GM19023 (cell line): ENCODE results near the gene PUM1.

Source experiments
- ATAC-seq: cut with Tn5 transposase; IDR thresholded peaks from one replicate; pipeline ENCODE4 v1.9.1; 2021; ENCODE audit warnings: mild to moderate bottlenecking, moderate library complexity; ENCODE audit not compliant: unreplicated experiment

The PUM1 gene

DNA sequence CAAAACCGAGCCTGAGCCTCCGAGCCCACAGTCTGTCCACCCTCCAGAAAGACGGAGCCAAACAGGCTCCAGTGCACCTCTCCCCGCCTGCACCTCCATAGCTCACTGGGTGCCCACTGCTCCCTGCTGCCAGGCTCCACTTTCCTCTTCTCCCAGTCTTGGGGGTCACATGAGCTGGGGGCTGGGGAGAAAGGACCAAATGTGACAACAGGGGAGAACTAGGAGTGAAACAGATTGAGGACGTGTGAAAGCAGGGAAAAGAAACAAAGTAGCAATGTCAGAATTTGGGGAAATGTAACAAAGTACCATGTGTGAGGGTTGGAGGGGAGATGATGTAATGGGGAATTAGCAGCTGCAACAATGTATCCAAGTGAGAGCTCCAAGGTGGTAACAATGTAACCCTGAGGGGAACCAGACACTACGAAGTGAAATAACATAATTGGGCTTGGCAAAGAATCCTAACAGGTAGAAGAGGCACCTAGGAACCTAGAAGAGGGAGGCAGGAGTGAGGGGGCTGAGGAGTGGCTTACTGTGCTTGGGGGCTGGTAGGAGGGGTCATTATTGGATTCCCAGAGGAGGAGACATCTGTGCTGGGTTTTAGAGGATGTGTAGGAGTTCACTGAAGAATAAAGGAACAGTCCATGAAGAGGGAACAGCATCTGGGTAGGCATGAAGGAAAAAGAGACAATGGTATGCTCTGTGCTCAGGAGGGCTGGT is 169.4 kb downstream of the PUM1 start:
- no peak for ATAC-seq

DNA sequence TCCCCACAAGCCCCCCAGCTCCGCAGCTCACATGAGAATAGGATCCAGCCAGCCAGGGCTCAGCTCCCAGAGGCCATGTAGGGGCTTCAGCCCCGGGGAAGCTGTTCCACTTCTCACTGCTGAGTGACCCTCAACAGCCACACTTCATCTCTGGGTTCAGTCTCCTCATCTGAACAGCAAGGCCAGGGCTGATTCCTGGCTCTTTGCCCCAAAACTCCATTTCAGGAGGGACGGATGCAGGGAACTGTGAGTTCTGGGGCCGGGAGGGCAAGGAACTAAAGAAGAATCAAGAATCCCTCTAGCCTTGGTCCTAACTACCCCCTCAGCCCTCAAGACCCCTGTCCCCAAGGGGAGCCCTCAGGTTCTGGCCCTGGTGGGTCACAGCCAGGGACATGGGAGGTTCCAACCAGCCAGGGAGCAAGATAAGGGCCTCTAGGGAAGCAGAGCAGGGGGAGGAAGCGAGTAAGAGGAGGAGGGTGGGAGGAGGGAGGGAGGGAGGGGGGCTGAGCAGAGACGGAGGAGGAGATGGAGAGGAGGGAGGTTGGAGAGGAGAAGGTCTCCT is 170.1 kb downstream of the PUM1 start:
- ATAC-seq, result no peak

DNA sequence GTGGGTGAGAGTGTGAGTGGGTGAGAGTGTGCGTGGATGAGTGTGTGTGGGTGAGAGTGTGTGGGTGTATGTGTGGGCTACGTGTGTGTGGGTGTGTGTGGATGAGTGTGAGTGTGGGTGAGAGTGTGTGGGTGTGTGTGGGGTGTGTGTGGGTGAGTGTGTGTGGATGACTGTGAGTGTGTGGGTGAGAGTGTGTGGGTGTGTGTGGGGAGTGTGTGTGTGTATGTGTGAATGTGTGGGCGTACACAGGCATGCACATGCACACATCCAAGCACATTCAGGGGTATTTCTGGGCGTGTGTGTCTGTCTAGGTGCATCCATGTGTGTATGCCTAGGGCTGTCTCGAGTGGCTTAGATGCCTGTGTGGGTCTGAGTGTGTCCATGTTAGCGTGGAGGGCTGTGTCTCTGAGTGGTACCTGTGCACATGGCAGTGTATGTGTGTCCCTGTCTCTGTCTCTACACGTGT is 171.0 kb downstream of the PUM1 start:
- no peak for ATAC-seq

- no peak for ATAC-seq
Observed at GRCh38 chr1:30893776-30894507, 171.6 kb downstream of the PUM1 start.

DNA sequence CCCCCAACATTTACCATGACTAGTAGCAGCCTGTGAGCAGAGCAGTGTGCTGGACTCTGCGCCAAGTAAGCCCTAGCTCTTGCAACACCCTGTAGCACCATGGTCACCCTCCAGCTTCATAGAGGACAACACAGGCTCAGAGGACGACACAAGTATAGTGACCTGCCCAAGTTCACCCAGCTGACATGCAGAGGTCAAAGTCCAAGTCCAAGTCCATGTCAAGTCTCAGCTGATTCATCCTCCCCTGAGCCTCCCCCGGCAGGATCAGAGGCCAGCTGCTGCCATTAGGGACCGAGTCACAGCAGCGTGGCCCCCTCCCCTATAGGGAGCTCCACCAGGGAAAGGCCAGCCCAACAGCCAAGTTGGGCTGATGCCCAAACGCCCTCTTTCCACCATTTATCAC is 172.8 kb downstream of the PUM1 start:
- no peak for ATAC-seq

- no peak for ATAC-seq
Observed at GRCh38 chr1:30891227-30891552, 174.3 kb downstream of the PUM1 start.

GRCh38 chr1:30890502-30891226 is 174.9 kb downstream of the PUM1 start:
- no peak for ATAC-seq

- no peak for ATAC-seq
Observed at GRCh38 chr1:30889511-30889910, 176.0 kb downstream of the PUM1 start.

- no peak for ATAC-seq
Observed at GRCh38 chr1:30888975-30889374, 176.5 kb downstream of the PUM1 start.

- no peak for ATAC-seq
Observed at GRCh38 chr1:30888391-30888790, 177.1 kb downstream of the PUM1 start.

GRCh38 chr1:30887485-30888315 is 177.8 kb downstream of the PUM1 start:
- no peak for ATAC-seq

DNA sequence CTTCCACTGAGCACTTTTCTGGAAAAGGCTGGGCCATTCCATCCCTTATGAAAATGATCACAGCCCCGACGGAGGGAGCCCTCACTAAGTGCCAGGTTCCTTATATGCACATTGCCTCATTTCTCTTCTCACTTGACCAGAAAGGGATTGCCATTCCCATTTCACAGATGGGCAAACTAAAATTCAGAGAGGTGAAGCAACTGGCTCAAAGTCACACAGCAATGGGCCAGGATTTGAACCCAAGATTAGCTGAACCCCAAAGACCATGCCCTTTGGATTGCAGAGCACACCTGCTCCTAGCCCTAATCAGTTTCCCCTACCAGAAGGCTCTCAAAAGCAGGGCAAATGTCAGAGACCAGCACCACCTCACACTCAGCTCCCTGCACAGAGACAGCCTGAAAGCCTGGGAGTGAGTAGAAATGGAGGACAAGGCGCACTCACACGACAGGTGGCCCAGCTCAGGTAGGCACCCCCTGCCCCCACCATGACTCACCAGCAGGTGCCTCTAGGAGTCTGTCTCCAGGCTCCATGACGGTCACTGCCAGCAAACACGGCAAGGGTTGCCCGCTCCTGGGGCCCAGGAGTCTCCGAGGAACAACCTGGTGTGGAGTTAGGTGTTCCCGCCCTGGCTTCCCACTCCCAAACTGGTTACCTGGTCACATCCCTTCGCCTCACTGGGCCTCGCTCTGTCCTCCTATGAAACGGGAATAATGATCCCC is 178.6 kb downstream of the PUM1 start:
- no peak for ATAC-seq

- ATAC-seq, result no peak
Observed at GRCh38 chr1:30885570-30886522, 179.7 kb downstream of the PUM1 start.

- no peak for ATAC-seq
Observed at GRCh38 chr1:30884723-30885122, 180.8 kb downstream of the PUM1 start.

DNA sequence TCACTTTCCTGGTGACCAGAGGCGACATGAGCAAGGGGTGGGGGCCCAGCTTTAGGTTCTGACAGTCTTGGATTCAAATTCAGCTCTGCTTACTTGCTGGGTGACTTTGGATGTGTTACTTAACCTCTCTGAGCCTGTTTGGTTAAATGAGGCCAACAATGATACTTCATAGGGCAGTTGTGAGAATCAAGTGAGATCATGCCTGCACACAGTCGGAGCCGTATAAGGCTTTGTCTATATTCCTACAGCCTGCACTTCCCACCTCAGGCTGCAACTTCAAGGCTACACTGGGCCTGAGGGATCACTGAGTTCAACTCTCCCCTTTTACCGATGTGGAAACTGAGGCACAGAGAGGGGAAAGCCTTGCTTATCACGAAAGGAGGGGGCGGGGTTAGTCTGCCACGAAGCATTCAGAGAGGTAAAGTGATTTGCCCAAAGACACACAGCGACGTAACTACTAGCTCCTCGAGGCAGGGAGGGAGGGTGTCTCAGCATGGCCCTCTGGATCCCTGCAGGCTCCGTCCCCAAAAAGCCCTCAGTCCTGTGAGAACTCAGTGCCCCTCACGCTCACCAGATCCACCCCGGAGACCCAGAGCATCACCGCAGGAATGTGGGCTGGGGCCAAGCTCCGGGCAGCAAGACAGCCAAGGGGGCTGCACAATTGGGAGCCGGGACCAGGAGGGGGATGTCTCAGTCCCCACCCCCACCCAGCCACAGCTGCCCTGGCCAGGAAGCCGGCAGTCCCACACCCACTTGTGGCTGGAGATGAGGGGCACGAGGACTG is 181.9 kb downstream of the PUM1 start:
- ATAC-seq, result no peak

- no peak for ATAC-seq
Observed at GRCh38 chr1:30882678-30883388, 182.7 kb downstream of the PUM1 start.
